Measurements from ENCODE around the gene COLEC12.

Gene COLEC12

GRCh38 chr18:499776-500631 lies 497 bp downstream of the COLEC12 start:
- H3K9ac ChIP-seq (ENCODE audit: low read length): no peak overlapping the region
- H3K36me3 ChIP-seq (ENCODE audit: control insufficient read depth, insufficient read depth, low read length): no peaks in the 10 kb centered on the region
- peaks cover 6% of the 10 kb centered on the region for H3K27me3 ChIP-seq (ENCODE audit: control insufficient read depth, insufficient read depth, low read length)
- no peak overlapping the region for H3K27ac ChIP-seq (ENCODE audit: low read depth, low read length)
- H3K4me1 ChIP-seq (ENCODE audit: control insufficient read depth, insufficient read depth, low read length): no peaks in the 10 kb centered on the region
- H3K4me3 ChIP-seq (ENCODE audit: low read length): peak overlapping the region; percentile 57

- peak overlapping the region; percentile 57 for H3K4me3 ChIP-seq (ENCODE audit: low read length)
- H3K27ac ChIP-seq (ENCODE audit: low read depth, low read length): no peak overlapping the region
- H3K27me3 ChIP-seq (ENCODE audit: control insufficient read depth, insufficient read depth, low read length): peaks cover 6% of the 10 kb centered on the region
- H3K36me3 ChIP-seq (ENCODE audit: control insufficient read depth, insufficient read depth, low read length): no peaks in the 10 kb centered on the region
- H3K9ac ChIP-seq (ENCODE audit: low read length): no peak overlapping the region
- H3K4me1 ChIP-seq (ENCODE audit: control insufficient read depth, insufficient read depth, low read length): no peaks in the 10 kb centered on the region
Measured at GRCh38 chr18:498931-499775, 1.3 kb downstream of the COLEC12 start.

GRCh38 chr18:497688-498087 lies 2.8 kb downstream of the COLEC12 start:
- no peaks in the 10 kb centered on the region for H3K36me3 ChIP-seq (ENCODE audit: control insufficient read depth, insufficient read depth, low read length)

GRCh38 chr18:495452-495851 lies 5.0 kb downstream of the COLEC12 start:
- Histone ChIP-seq H3K9ac (ENCODE audit: low read length) (no peak overlapping the region), H3K27me3 (ENCODE audit: control insufficient read depth, insufficient read depth, low read length) (peaks cover 6% of the 10 kb centered on the region), H3K4me1 (ENCODE audit: control insufficient read depth, insufficient read depth, low read length) (peaks cover 2% of the 10 kb centered on the region), H3K36me3 (ENCODE audit: control insufficient read depth, insufficient read depth, low read length) (no peaks in the 10 kb centered on the region), H3K4me3 (ENCODE audit: low read length) (no peak overlapping the region), H3K27ac (ENCODE audit: low read depth, low read length) (no peak overlapping the region)

More at GRCh38 chr18:497688-498087, 2.8 kb downstream of the COLEC12 start:
- no peak overlapping the region for H3K9ac ChIP-seq (ENCODE audit: low read length)
- H3K4me1 ChIP-seq (ENCODE audit: control insufficient read depth, insufficient read depth, low read length): no peaks in the 10 kb centered on the region
- no peak overlapping the region for H3K4me3 ChIP-seq (ENCODE audit: low read length)
- H3K27ac ChIP-seq (ENCODE audit: low read depth, low read length): no peak overlapping the region
- peaks cover 6% of the 10 kb centered on the region for H3K27me3 ChIP-seq (ENCODE audit: control insufficient read depth, insufficient read depth, low read length)

- H3K9ac ChIP-seq (ENCODE audit: low read length): no peak overlapping the region
- H3K4me1 ChIP-seq (ENCODE audit: control insufficient read depth, insufficient read depth, low read length): peaks cover 2% of the 10 kb centered on the region
- H3K4me3 ChIP-seq (ENCODE audit: low read length): no peak overlapping the region
Measured at GRCh38 chr18:495017-495416, 5.5 kb downstream of the COLEC12 start.

GRCh38 chr18:493986-494983 lies 6.2 kb downstream of the COLEC12 start:
- H3K27me3 ChIP-seq (ENCODE audit: control insufficient read depth, insufficient read depth, low read length): peaks cover 3% of the 10 kb centered on the region
- peaks cover 2% of the 10 kb centered on the region for H3K4me1 ChIP-seq (ENCODE audit: control insufficient read depth, insufficient read depth, low read length)

More at GRCh38 chr18:495017-495416, 5.5 kb downstream of the COLEC12 start:
- Histone ChIP-seq H3K36me3 (ENCODE audit: control insufficient read depth, insufficient read depth, low read length) (no peaks in the 10 kb centered on the region), H3K27ac (ENCODE audit: low read depth, low read length) (no peak overlapping the region), H3K27me3 (ENCODE audit: control insufficient read depth, insufficient read depth, low read length) (peaks cover 6% of the 10 kb centered on the region)

GRCh38 chr18:492451-492850 lies 8.1 kb downstream of the COLEC12 start:
- Histone ChIP-seq H3K27ac (ENCODE audit: low read depth, low read length) (no peak overlapping the region), H3K4me1 (ENCODE audit: control insufficient read depth, insufficient read depth, low read length) (peaks cover 2% of the 10 kb centered on the region), H3K27me3 (ENCODE audit: control insufficient read depth, insufficient read depth, low read length) (no peaks in the 10 kb centered on the region), H3K36me3 (ENCODE audit: control insufficient read depth, insufficient read depth, low read length) (no peaks in the 10 kb centered on the region), H3K4me3 (ENCODE audit: low read length) (no peak overlapping the region), H3K9ac (ENCODE audit: low read length) (no peak overlapping the region)

More at GRCh38 chr18:493986-494983, 6.2 kb downstream of the COLEC12 start:
- H3K4me3 ChIP-seq (ENCODE audit: low read length): no peak overlapping the region
- H3K9ac ChIP-seq (ENCODE audit: low read length): no peak overlapping the region
- H3K36me3 ChIP-seq (ENCODE audit: control insufficient read depth, insufficient read depth, low read length): no peaks in the 10 kb centered on the region
- H3K27ac ChIP-seq (ENCODE audit: low read depth, low read length): no peak overlapping the region

GRCh38 chr18:490624-491023 lies 9.9 kb downstream of the COLEC12 start:
- Histone ChIP-seq H3K27ac (ENCODE audit: low read depth, low read length) (no peak overlapping the region), H3K4me1 (ENCODE audit: control insufficient read depth, insufficient read depth, low read length) (peaks cover 2% of the 10 kb centered on the region), H3K27me3 (ENCODE audit: control insufficient read depth, insufficient read depth, low read length) (no peaks in the 10 kb centered on the region), H3K4me3 (ENCODE audit: low read length) (no peak overlapping the region), H3K9ac (ENCODE audit: low read length) (no peak overlapping the region), H3K36me3 (ENCODE audit: control insufficient read depth, insufficient read depth, low read length) (no peaks in the 10 kb centered on the region)

GRCh38 chr18:490024-490366 lies 10.5 kb downstream of the COLEC12 start:
- Histone ChIP-seq H3K36me3 (ENCODE audit: control insufficient read depth, insufficient read depth, low read length) (no peaks in the 10 kb centered on the region), H3K4me3 (ENCODE audit: low read length) (no peak overlapping the region), H3K4me1 (ENCODE audit: control insufficient read depth, insufficient read depth, low read length) (peaks cover 2% of the 10 kb centered on the region), H3K9ac (ENCODE audit: low read length) (no peak overlapping the region), H3K27me3 (ENCODE audit: control insufficient read depth, insufficient read depth, low read length) (no peaks in the 10 kb centered on the region), H3K27ac (ENCODE audit: low read depth, low read length) (no peak overlapping the region)

GRCh38 chr18:489244-490023 lies 11.1 kb downstream of the COLEC12 start:
- no peak overlapping the region for H3K9ac ChIP-seq (ENCODE audit: low read length)
- no peaks in the 10 kb centered on the region for H3K36me3 ChIP-seq (ENCODE audit: control insufficient read depth, insufficient read depth, low read length)
- peaks cover 2% of the 10 kb centered on the region for H3K4me1 ChIP-seq (ENCODE audit: control insufficient read depth, insufficient read depth, low read length)
- no peaks in the 10 kb centered on the region for H3K27me3 ChIP-seq (ENCODE audit: control insufficient read depth, insufficient read depth, low read length)
- no peak overlapping the region for H3K27ac ChIP-seq (ENCODE audit: low read depth, low read length)
- H3K4me3 ChIP-seq (ENCODE audit: low read length): no peak overlapping the region

GRCh38 chr18:486929-487740 lies 13.4 kb downstream of the COLEC12 start:
- Histone ChIP-seq H3K4me3 (ENCODE audit: low read length) (no peak overlapping the region), H3K36me3 (ENCODE audit: control insufficient read depth, insufficient read depth, low read length) (no peaks in the 10 kb centered on the region), H3K4me1 (ENCODE audit: control insufficient read depth, insufficient read depth, low read length) (no peaks in the 10 kb centered on the region), H3K27ac (ENCODE audit: low read depth, low read length) (no peak overlapping the region), H3K27me3 (ENCODE audit: control insufficient read depth, insufficient read depth, low read length) (no peaks in the 10 kb centered on the region), H3K9ac (ENCODE audit: low read length) (no peak overlapping the region)

All from rectal smooth muscle tissue (tissue), 1 donor.